ENCODE measurements around the gene AMER1. TPM values are rescaled to one million over a fixed set of nuclear protein-coding genes. Genes with fewer than 3 reads are reported as not detected.

AMER1 gene
- total RNA-seq, 4 donors from 2014 or later: 2.8 to 7.3 (median 6.2) TPM

DNA sequence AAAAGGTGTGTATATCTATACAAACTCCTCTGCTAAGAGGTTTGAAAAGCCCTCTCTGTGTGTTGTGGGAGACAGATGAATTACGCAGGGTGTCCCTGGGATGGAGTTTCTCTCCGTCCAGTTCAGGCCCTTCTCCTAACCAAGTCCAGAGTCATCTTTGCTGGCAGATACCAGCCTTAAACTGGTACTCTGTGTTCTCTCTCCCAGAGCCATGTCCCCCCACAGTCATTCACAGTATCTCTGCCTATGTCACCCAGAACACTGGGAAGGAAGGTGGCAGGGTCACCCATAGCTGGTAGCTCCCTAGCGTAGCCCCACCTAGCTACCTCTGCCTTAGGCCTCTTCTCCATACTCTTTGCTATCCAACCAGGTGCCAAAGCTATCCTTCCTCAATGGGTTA lies 8.9 kb downstream of the AMER1 start:
- H3K9me3 ChIP-seq: no peaks in the 10 kb centered on the region
- no peaks in the 10 kb centered on the region for H3K36me3 ChIP-seq
- no peaks in the 10 kb centered on the region for H3K4me1 ChIP-seq
- H3K4me3 ChIP-seq: no peak overlapping the region
- DNase-seq: no peak
- TF ChIP-seq, protein P1, sequence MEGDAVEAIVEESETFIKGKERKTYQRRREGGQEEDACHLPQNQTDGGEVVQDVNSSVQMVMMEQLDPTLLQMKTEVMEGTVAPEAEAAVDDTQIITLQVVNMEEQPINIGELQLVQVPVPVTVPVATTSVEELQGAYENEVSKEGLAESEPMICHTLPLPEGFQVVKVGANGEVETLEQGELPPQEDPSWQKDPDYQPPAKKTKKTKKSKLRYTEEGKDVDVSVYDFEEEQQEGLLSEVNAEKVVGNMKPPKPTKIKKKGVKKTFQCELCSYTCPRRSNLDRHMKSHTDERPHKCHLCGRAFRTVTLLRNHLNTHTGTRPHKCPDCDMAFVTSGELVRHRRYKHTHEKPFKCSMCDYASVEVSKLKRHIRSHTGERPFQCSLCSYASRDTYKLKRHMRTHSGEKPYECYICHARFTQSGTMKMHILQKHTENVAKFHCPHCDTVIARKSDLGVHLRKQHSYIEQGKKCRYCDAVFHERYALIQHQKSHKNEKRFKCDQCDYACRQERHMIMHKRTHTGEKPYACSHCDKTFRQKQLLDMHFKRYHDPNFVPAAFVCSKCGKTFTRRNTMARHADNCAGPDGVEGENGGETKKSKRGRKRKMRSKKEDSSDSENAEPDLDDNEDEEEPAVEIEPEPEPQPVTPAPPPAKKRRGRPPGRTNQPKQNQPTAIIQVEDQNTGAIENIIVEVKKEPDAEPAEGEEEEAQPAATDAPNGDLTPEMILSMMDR (IDR thresholded peaks at IDR 0.05): no peak
- no peak for TF ChIP-seq POLR2A (IDR thresholded peaks at IDR 0.05)
- no peak overlapping the region for H3K27ac ChIP-seq
- H3K27me3 ChIP-seq: no peaks in the 10 kb centered on the region

DNA sequence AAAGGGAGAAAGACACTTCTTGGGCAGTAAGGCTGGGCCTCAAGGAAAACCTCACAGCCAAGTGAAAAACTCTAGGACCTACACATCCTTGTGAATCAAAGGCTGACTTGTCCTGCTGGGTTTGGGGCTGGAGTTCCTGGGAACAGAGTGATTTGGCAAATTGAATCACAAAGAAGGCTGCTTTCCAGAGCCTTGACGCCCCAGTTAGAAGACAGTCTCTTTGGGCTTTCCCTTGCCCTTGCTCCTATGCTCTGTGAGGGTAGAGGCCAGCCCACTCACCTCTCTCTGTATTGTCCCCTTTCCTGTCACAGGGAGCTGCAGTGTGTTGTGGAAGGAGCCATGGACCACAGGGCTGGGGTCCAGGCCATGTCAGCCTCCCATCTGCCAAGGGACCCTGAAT lies 9.6 kb downstream of the AMER1 start:
- DNase-seq: no peak
- H3K4me3 ChIP-seq: no peak overlapping the region
- no peaks in the 10 kb centered on the region for H3K9me3 ChIP-seq
- no peak for TF ChIP-seq POLR2A (IDR thresholded peaks at IDR 0.05)
- TF ChIP-seq, protein P1 (IDR thresholded peaks at IDR 0.05): no peak
- H3K4me1 ChIP-seq: no peaks in the 10 kb centered on the region
- H3K36me3 ChIP-seq: no peaks in the 10 kb centered on the region
- no peaks in the 10 kb centered on the region for H3K27me3 ChIP-seq
- H3K27ac ChIP-seq: no peak overlapping the region

DNA sequence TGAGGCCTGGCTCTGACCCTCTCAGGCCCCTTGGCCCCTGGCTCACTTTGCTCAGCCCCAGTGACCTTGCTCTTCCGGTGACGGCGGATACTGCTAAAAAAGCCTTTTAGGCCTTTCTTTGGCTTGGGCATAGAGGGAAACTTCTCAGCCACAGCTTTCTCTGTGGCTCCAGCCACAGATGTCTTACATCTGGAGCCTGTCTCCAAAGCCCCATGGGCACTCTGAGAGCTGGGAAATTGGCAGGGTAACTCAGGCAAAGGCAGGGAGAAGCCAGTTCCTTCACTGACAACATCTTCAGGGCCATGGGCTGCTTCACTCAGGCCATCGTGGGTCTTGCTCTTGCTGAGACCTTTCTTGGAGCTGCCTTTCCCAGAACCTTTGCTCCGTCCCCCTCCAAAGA lies 12.8 kb downstream of the AMER1 start:
- no peak for TF ChIP-seq POLR2A (IDR thresholded peaks at IDR 0.05)
- TF ChIP-seq, protein P1 (IDR thresholded peaks at IDR 0.05): no peak
- H3K9me3 ChIP-seq: no peaks in the 10 kb centered on the region
- DNase-seq: no peak
- H3K36me3 ChIP-seq: no peaks in the 10 kb centered on the region
- H3K27ac ChIP-seq: no peak overlapping the region
- H3K27me3 ChIP-seq: no peaks in the 10 kb centered on the region
- H3K4me3 ChIP-seq: no peak overlapping the region
- H3K4me1 ChIP-seq: no peaks in the 10 kb centered on the region

DNA sequence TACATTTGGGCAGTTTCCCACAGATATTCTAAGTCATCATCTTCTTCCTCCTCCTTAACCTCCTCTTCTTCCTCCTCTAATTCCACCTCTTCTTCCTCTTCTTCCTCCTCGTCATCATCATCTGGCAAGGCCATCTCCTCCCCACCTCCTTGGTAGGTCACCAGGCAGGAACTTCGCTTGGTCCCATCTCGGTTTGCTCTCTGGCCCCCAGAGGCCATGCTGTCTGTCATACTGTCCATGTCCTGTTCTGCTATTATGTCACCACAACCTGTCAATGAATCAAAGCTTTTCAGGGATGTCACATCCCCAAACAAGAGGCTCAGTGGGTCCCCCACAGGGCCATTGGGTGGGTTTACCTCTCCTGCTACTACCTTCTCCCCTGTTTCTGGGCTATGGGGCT lies 13.5 kb downstream of the AMER1 start:
- no peak for TF ChIP-seq POLR2A (IDR thresholded peaks at IDR 0.05)
- TF ChIP-seq, protein P1 (IDR thresholded peaks at IDR 0.05): no peak
- no peak overlapping the region for H3K4me3 ChIP-seq
- no peaks in the 10 kb centered on the region for H3K27me3 ChIP-seq
- no peak overlapping the region for H3K27ac ChIP-seq
- H3K36me3 ChIP-seq: no peaks in the 10 kb centered on the region
- no peaks in the 10 kb centered on the region for H3K4me1 ChIP-seq
- H3K9me3 ChIP-seq: no peaks in the 10 kb centered on the region
- no peak for DNase-seq

DNA sequence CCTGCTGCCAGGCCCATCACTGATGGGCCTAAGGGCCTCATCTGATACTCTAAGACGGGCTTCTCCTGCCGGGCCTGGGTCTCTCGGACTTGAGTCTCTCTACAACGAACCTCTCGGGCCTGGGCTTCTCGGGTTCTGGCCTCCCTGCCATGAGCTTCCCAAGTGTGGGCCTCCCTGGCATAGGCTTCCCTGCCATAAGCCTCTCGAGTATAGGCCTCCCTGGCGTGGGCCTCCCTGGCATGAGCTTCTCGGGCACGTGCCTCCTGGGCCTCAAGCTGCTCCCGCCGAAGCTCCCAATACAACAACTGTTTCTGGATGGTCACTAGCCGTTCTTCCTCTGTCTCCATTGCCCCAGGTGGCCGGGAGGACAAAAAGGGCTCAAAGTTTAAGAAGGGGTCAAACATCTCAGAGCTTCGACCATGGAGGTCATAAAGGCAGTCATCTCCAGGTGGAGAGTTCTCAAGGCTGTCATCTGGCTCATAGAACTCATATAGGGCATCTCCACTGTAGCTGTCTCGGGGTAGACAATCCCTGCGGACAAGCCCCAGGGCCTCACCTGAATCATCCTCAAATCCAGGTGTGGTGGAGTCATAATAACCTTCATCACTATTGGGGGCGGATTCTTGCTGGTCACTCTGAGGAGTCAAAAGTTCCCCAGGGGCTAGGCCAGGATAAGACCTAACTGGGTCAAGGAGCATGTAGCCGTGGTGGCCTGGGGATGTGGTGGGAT lies 14.1 kb downstream of the AMER1 start:
- TF ChIP-seq POLR2A (IDR thresholded peaks at IDR 0.05): no peak
- TF ChIP-seq, protein P1 (IDR thresholded peaks at IDR 0.05): no peak
- no peak for DNase-seq
- no peaks in the 10 kb centered on the region for H3K4me1 ChIP-seq
- no peaks in the 10 kb centered on the region for H3K9me3 ChIP-seq
- H3K27ac ChIP-seq: no peak overlapping the region
- no peaks in the 10 kb centered on the region for H3K36me3 ChIP-seq
- no peaks in the 10 kb centered on the region for H3K27me3 ChIP-seq
- no peak overlapping the region for H3K4me3 ChIP-seq

All from Peyer's patch (tissue), 4 donors.